ENCODE measurements around the gene GNG7. TPM values are rescaled to one million over a fixed set of nuclear protein-coding genes. Genes with fewer than 3 reads are reported as not detected.

Gene GNG7
- total and polyA plus RNA-seq, 10 of the 15 experiments (the other 5 are each of a cell fraction or from before 2014, with no cell fraction given): 1.9 to 13.6 (median 6.5) TPM

- CTCF ChIA-PET: no interaction called here
- no peak for ATAC-seq
- no peaks in the 10 kb centered on the region; the same call in 1 of the 2 replicates for H4K20me1 ChIP-seq (ENCODE audit: control insufficient read depth, insufficient read depth)
Measured at GRCh38 chr19:2591537-2592291, 110.8 kb downstream of the GNG7 start.

GRCh38 chr19:2590630-2591399 is 111.7 kb downstream of the GNG7 start:
- no peak overlapping the region for H3K9ac ChIP-seq (ENCODE audit: control insufficient read depth, insufficient read depth, low read length)
- 73% methylated on average over 8 of the region's 9 CpGs for WGBS (ENCODE audit: insufficient coverage, insufficient replicate concordance, low lambda C conversion rate, missing lambda C conversion rate)
- peaks cover 2% of the 10 kb centered on the region; the same call in 2 of the 3 replicates for H3K9me3 ChIP-seq (replicated peaks; ENCODE audit: control insufficient read depth, insufficient read depth, low read length)
- H3K4me3 ChIP-seq: no peak overlapping the region
- ChIA-PET RAD21 (ENCODE audit: unreplicated experiment) (interaction anchor here (1.2 to 1.6 kb wide), 2 partner anchors 19 to 114 kb away, joined by 4 read pairs; partner anchors contain the start of gene GADD45B), SMC1A (ENCODE audit: uncharacterized antibody, unreplicated experiment) (no interaction called here), CTCF (no interaction called here), POLR2A (interaction anchor here (0.6 to 1.0 kb wide), 2 partner anchors 8 to 38 kb away, joined by 4 to 5 read pairs; no protein-coding TSS in a partner anchor)
- BruUV-seq (replicated peaks): no TSS peak
- in situ Hi-C loops (cut with MboI): no loop called here
- no peaks in the 10 kb centered on the region for H3K27me3 ChIP-seq (replicated peaks in 1 of 2; ENCODE audit: control insufficient read depth in 2 of 2, insufficient read depth in 2 of 2, low read length in 1 of 2)
- no peaks in the 10 kb centered on the region; the same call in 1 of the 2 replicates for H4K20me1 ChIP-seq (ENCODE audit: control insufficient read depth, insufficient read depth)
- H2AFZ ChIP-seq (ENCODE audit: control insufficient read depth, low read depth, low read length): no peak overlapping the region
- no peak overlapping the region for H3K4me2 ChIP-seq (ENCODE audit: control insufficient read depth, insufficient read depth)
- no peak overlapping the region for H3K27ac ChIP-seq (ENCODE audit: control insufficient read depth, insufficient read depth)
- intact Hi-C loops (cut with micrococcal nuclease; ENCODE audit: unreplicated experiment): no loop called here
- DNase-seq (ENCODE audit: low read depth, low spot score): no peak
- no peak for FAIRE-seq
- peaks cover 7% of the 10 kb centered on the region for H3K4me1 ChIP-seq (ENCODE audit: control insufficient read depth, insufficient read depth, low read length)
- ATAC-seq: no peak
- no peaks in the 10 kb centered on the region for H3K79me2 ChIP-seq (ENCODE audit: control insufficient read depth, insufficient read depth, low read length)
- no peaks in the 10 kb centered on the region for H3K36me3 ChIP-seq (ENCODE audit: control insufficient read depth in 2 of 2, insufficient read depth in 2 of 2, low read length in 1 of 2)
- TF ChIP-seq POLR2A (IDR thresholded peaks at IDR 0.05; ENCODE audit: low read depth, low read length) (no peak), ATF2 (IDR thresholded peaks at IDR 0.05; ENCODE audit: low read length) (no peak), BHLHE40 (IDR thresholded peaks at IDR 0.05; ENCODE audit: borderline replicate concordance in 1 of 2, low read depth in 2 of 2, low read length in 1 of 2) (no peak), FOXM1 (IDR thresholded peaks at IDR 0.05; ENCODE audit: low read depth, low read length) (no peak), MTA2 (IDR thresholded peaks at IDR 0.05; ENCODE audit: low read depth) (no peak), CTCF (IDR thresholded peaks at IDR 0.05 in 2 of 3, conservative IDR thresholded peaks at IDR 0.05 in 1 of 3; ENCODE audit: control insufficient read depth in 2 of 3, extremely low read depth in 1 of 3, insufficient read depth in 1 of 3, low read depth in 3 of 3, low read length in 3 of 3) (no peak), CHD2 (IDR thresholded peaks at IDR 0.05; ENCODE audit: borderline replicate concordance, low read depth, low read length) (no peak)

More at GRCh38 chr19:2591537-2592291, 110.8 kb downstream of the GNG7 start:
- TF ChIP-seq ZBED1 (IDR thresholded peaks at IDR 0.05; ENCODE audit: borderline replicate concordance): no peak
- no peak for TF ChIP-seq ZNF217 (IDR thresholded peaks at IDR 0.05)
- TF ChIP-seq RAD21 (IDR thresholded peaks at IDR 0.05; ENCODE audit: insufficient read depth, low read depth, low read length): no peak
- Histone ChIP-seq H3K79me2 (ENCODE audit: control insufficient read depth, insufficient read depth, low read length) (no peaks in the 10 kb centered on the region), H3K4me1 (ENCODE audit: control insufficient read depth, insufficient read depth, low read length) (peaks cover 14% of the 10 kb centered on the region), H3K9ac (ENCODE audit: control insufficient read depth, insufficient read depth, low read length) (no peak overlapping the region), H3K27me3 (replicated peaks in 1 of 2; ENCODE audit: control insufficient read depth in 2 of 2, insufficient read depth in 2 of 2, low read length in 1 of 2) (no peaks in the 10 kb centered on the region), H3K9me3 (replicated peaks; ENCODE audit: control insufficient read depth, insufficient read depth, low read length) (peaks cover 2% of the 10 kb centered on the region; the same call in 2 of the 3 replicates), H3K36me3 (ENCODE audit: control insufficient read depth in 2 of 2, insufficient read depth in 2 of 2, low read length in 1 of 2) (no peaks in the 10 kb centered on the region), H2AFZ (ENCODE audit: control insufficient read depth, low read depth, low read length) (no peak overlapping the region), H3K4me3 (no peak overlapping the region), H3K27ac (ENCODE audit: control insufficient read depth, insufficient read depth) (no peak overlapping the region), H3K4me2 (ENCODE audit: control insufficient read depth, insufficient read depth) (no peak overlapping the region)
- in situ Hi-C loops (cut with MboI) (no loop called here), intact Hi-C loops (cut with micrococcal nuclease; ENCODE audit: unreplicated experiment) (no loop called here)
- ChIA-PET RAD21 (ENCODE audit: unreplicated experiment) (interaction anchor here (0.6 to 1.2 kb wide), 2 partner anchors 16 to 18 kb away, joined by 3 to 4 read pairs; no protein-coding TSS in a partner anchor), POLR2A (interaction anchor here (0.6 to 1.6 kb wide), 4 partner anchors 9 to 47 kb away, joined by 3 to 6 read pairs (median 4); no protein-coding TSS in a partner anchor), SMC1A (ENCODE audit: uncharacterized antibody, unreplicated experiment) (interaction anchor here (1.6 to 2.1 kb wide), 2 partner anchors 9 to 12 kb away, joined by 3 to 7 read pairs; no protein-coding TSS in a partner anchor)
- no TSS peak for BruUV-seq (replicated peaks)
- no peak for FAIRE-seq
- WGBS (ENCODE audit: insufficient coverage, insufficient replicate concordance, low lambda C conversion rate, missing lambda C conversion rate): 100% methylated on average over 3 of the region's 3 CpGs
- DNase-seq (ENCODE audit: low read depth, low spot score): no peak

All from GM12878 (cell line).